Tibial nerve (tissue), 3 donors: ENCODE results near the gene SORCS3.

ENCODE experiments used
- CTCF ChIP-seq, 5 experiments: fragments of 200-600 bp in 3 of 5; fragments of 450-650 bp in 2 of 5; sonication (generic) in 3 of 5; IDR thresholded peaks; one replicate each; pipeline ENCODE4 v1.5.1; 2016 to 2019; ENCODE audit warnings: antibody characterized with exemption in 5 of 5, mild to moderate bottlenecking in 3 of 5, moderate library complexity in 2 of 5
- POLR2A ChIP-seq, 2 donors: fragments of 450-650 bp; IDR thresholded peaks; one replicate each; pipeline ENCODE4 v1.6.1; 2017; ENCODE audit warnings: antibody characterized with exemption in 2 of 2, mild to moderate bottlenecking in 2 of 2, moderate library complexity in 2 of 2

GRCh38 chr10:105102977-105103376, 461.9 kb downstream of the SORCS3 start:
- TF ChIP-seq CTCF (IDR thresholded peaks at IDR 0.05) (no peak), POLR2A (IDR thresholded peaks at IDR 0.05) (no peak)
